Neural cell (in vitro differentiated cells): ENCODE data around the gene PHIP. TPM values are rescaled to one million over a fixed set of nuclear protein-coding genes. Genes with fewer than 3 reads are reported as not detected.

Experiments
- H2AFZ ChIP-seq: fragments of 200-600, 300-800 bp; sonication (generic), shearing (Covaris generic); 2 replicates; pipeline ENCODE4 v1.6.0; 2014; ENCODE audit warnings: low read depth, mild to moderate bottlenecking, antibody characterized with exemption, low read length, moderate library complexity
- H3F3A ChIP-seq: fragments of 200-600 bp; shearing (Covaris generic); 2 replicates; pipeline ENCODE4 v1.6.1; 2016; ENCODE audit warnings: mild to moderate bottlenecking, moderate library complexity, mixed read lengths, antibody characterized with exemption, low read length; ENCODE audit not compliant: insufficient read depth, poor library complexity, severe bottlenecking
- H3K27ac ChIP-seq: fragments of 200-600, 300-800 bp; sonication (generic), shearing (Covaris generic); 2 replicates; pipeline ENCODE4 v1.5.1; 2014; ENCODE audit warnings: mild to moderate bottlenecking, low read length, moderate library complexity
- H3K27me3 ChIP-seq: fragments of 300-800, 200-600 bp; sonication (generic), shearing (Covaris generic); 2 replicates; pipeline ENCODE4 v1.6.0; 2014; ENCODE audit warnings: mild to moderate bottlenecking, low read depth, low read length, moderate library complexity; ENCODE audit not compliant: insufficient read depth
- H3K36me3 ChIP-seq: fragments of 300-800, 200-600 bp; sonication (generic), shearing (Covaris generic); 2 replicates; pipeline ENCODE4 v1.5.1; 2014; ENCODE audit warnings: mild to moderate bottlenecking, antibody characterized with exemption, low read length, moderate library complexity; ENCODE audit not compliant: insufficient read depth
- H3K4me2 ChIP-seq: fragments of 300-800, 200-600 bp; sonication (generic), shearing (Covaris generic); 2 replicates; pipeline ENCODE4 v1.6.0; 2014; ENCODE audit warnings: mild to moderate bottlenecking, low read length
- H3K4me3 ChIP-seq: fragments of 300-800, 200-600 bp; sonication (generic), shearing (Covaris generic); 2 replicates; pipeline ENCODE4 v1.5.1; 2014; ENCODE audit warnings: mild to moderate bottlenecking, low read length, moderate library complexity
- H3K79me2 ChIP-seq: fragments of 200-600 bp; shearing (Covaris generic); replicated peaks from 2 replicates; pipeline ENCODE4 v1.6.0; 2014; ENCODE audit warnings: mild to moderate bottlenecking, low read length, moderate library complexity; ENCODE audit not compliant: insufficient read depth
- H3K9ac ChIP-seq: fragments of 300-800, 200-600 bp; sonication (generic), shearing (Covaris generic); 2 replicates; pipeline ENCODE4 v1.6.1; 2016; ENCODE audit warnings: mild to moderate bottlenecking, low read length, mixed read lengths
- H3K9me2 ChIP-seq: fragments of 200-600 bp; shearing (Covaris generic); 2 replicates; pipeline ENCODE4 v1.6.1; 2016; ENCODE audit warnings: mild to moderate bottlenecking, low read length, mixed read lengths; ENCODE audit not compliant: insufficient read depth
- H3K9me3 ChIP-seq: fragments of 200-600, 300-800 bp; sonication (generic), shearing (Covaris generic); 2 replicates; pipeline ENCODE4 v1.6.1; 2016; ENCODE audit warnings: mild to moderate bottlenecking, mixed run types, low read length, moderate library complexity, mixed read lengths
- H4K20me1 ChIP-seq: fragments of 200-600 bp; shearing (Covaris generic); 2 replicates; pipeline ENCODE4 v1.6.1; 2016; ENCODE audit warnings: mild to moderate bottlenecking, mixed run types; ENCODE audit not compliant: insufficient read depth
- CTCF ChIP-seq: fragments of 450-650 bp; IDR thresholded peaks from 2 replicates; pipeline ENCODE4 v1.5.1; 2014; ENCODE audit warnings: antibody characterized with exemption, mild to moderate bottlenecking, moderate library complexity; ENCODE audit not compliant: poor library complexity, severe bottlenecking
- EP300 ChIP-seq: fragments of 450-650 bp; conservative IDR thresholded peaks from 2 replicates; pipeline ENCODE4 v1.6.1; 2014; ENCODE audit warnings: antibody characterized with exemption, mild to moderate bottlenecking, moderate library complexity; ENCODE audit not compliant: poor library complexity, severe bottlenecking
- EZH2 ChIP-seq: fragments of 200-600, 300-800 bp; shearing (Covaris generic), sonication (generic); IDR thresholded peaks from 2 replicates; pipeline ENCODE4 v1.6.1; 2014; ENCODE audit warnings: antibody characterized with exemption, low read length, borderline replicate concordance, mild to moderate bottlenecking; ENCODE audit not compliant: insufficient read depth, poor library complexity, severe bottlenecking
- MXI1 ChIP-seq: fragments of 450-650 bp; conservative IDR thresholded peaks from 2 replicates; pipeline ENCODE4 v1.6.1; 2014; ENCODE audit warnings: antibody characterized with exemption, mild to moderate bottlenecking; ENCODE audit not compliant: poor library complexity, severe bottlenecking
- POLR2AphosphoS5 ChIP-seq: IDR thresholded peaks from 2 replicates; pipeline ENCODE4 v1.6.1; 2012
- RAD21 ChIP-seq: fragments of 450-650 bp; conservative IDR thresholded peaks from 2 replicates; pipeline ENCODE4 v1.6.1; 2014; ENCODE audit warnings: antibody characterized with exemption, mild to moderate bottlenecking, moderate library complexity
- REST ChIP-seq: IDR thresholded peaks from 2 replicates; pipeline ENCODE4 v1.6.1; 2012; ENCODE audit warnings: borderline replicate concordance
- SMC3 ChIP-seq: fragments of 450-650 bp; conservative IDR thresholded peaks from 2 replicates; pipeline ENCODE4 v1.6.1; 2014; ENCODE audit warnings: antibody characterized with exemption, mild to moderate bottlenecking, moderate library complexity; ENCODE audit not compliant: poor library complexity
- TAF1 ChIP-seq: IDR thresholded peaks from 2 replicates; pipeline ENCODE4 v1.6.1; 2012; ENCODE audit warnings: low read depth
- polyA plus RNA-seq: library from polyadenylated mRNA; depleted of rRNA; stranded (reverse); fragments of >200 nt; gene quantifications from 2 replicates; pipeline ENCODE4 v1.2.3, GENCODE V29; 2014

The PHIP gene
- polyA plus RNA-seq, 1 donor from 2014 or later: 50.8 TPM

- Histone ChIP-seq H3K9me3 (no peaks in the 10 kb centered on the region), H3F3A (no peaks in the 10 kb centered on the region), H3K4me3 (peak overlapping the region; percentile 72), H4K20me1 (peaks cover 3% of the 10 kb centered on the region), H2AFZ (no peak overlapping the region), H3K36me3 (no peaks in the 10 kb centered on the region), H3K27me3 (no peaks in the 10 kb centered on the region), H3K9ac (peak overlapping the region; percentile 80), H3K79me2 (peaks cover 79% of the 10 kb centered on the region), H3K27ac (peak overlapping the region; percentile 69), H3K4me2 (peak overlapping the region; percentile 87), H3K9me2 (no peaks in the 10 kb centered on the region)
- no peak for TF ChIP-seq POLR2AphosphoS5
- TF ChIP-seq MXI1: no peak
- TF ChIP-seq SMC3: no peak
- no peak for TF ChIP-seq EP300
- TF ChIP-seq RAD21: no peak
- no peak for TF ChIP-seq REST
- no peak for TF ChIP-seq EZH2
- no peak for TF ChIP-seq CTCF
- no peak for TF ChIP-seq TAF1
Measured at GRCh38 chr6:79076160-79076559, 1.9 kb downstream of the PHIP start.

- Histone ChIP-seq H3K27me3 (no peaks in the 10 kb centered on the region), H3K4me3 (peak overlapping the region; percentile 72), H3K79me2 (peaks cover 78% of the 10 kb centered on the region), H4K20me1 (peaks cover 3% of the 10 kb centered on the region), H3K9ac (no peak overlapping the region), H3K27ac (no peak overlapping the region), H3F3A (no peaks in the 10 kb centered on the region), H3K9me3 (no peaks in the 10 kb centered on the region), H2AFZ (no peak overlapping the region), H3K9me2 (no peaks in the 10 kb centered on the region), H3K4me2 (peak overlapping the region; percentile 87), H3K36me3 (no peaks in the 10 kb centered on the region)
- TF ChIP-seq REST (no peak), POLR2AphosphoS5 (no peak), MXI1 (no peak), SMC3 (no peak), TAF1 (no peak), RAD21 (no peak), EZH2 (no peak)
Measured at GRCh38 chr6:79073888-79074287, 4.2 kb downstream of the PHIP start.
